Parathyroid adenoma (tissue), 2 donors: ENCODE results near the gene GGT5.

Experiments used
- H2AFZ ChIP-seq: fragments of 300-600 bp; sonication (generic); one replicate; pipeline ENCODE4 v1.7.0; 2017; ENCODE audit warnings: antibody characterized with exemption, mild to moderate bottlenecking
- H3K27ac ChIP-seq: fragments of 300-600 bp; sonication (generic); one replicate; pipeline ENCODE4 v1.7.0; 2017
- H3K27me3 ChIP-seq: fragments of 300-600 bp; sonication (generic); one replicate; pipeline ENCODE4 v1.7.0; 2017; ENCODE audit warnings: low read length; ENCODE audit not compliant: control insufficient read depth, insufficient read depth
- H3K36me3 ChIP-seq: fragments of 300-600 bp; sonication (generic); one replicate; pipeline ENCODE4 v1.7.0; 2017; ENCODE audit warnings: low read length; ENCODE audit not compliant: control insufficient read depth, insufficient read depth
- H3K4me1 ChIP-seq: fragments of 300-600 bp; sonication (generic); one replicate; pipeline ENCODE4 v1.7.0; 2017; ENCODE audit warnings: control low read depth
- H3K4me2 ChIP-seq: fragments of 300-600 bp; sonication (generic); one replicate; pipeline ENCODE4 v1.7.0; 2017; ENCODE audit warnings: low read length
- H3K4me3 ChIP-seq: fragments of 300-600 bp; sonication (generic); one replicate; pipeline ENCODE4 v1.7.0; 2017; ENCODE audit warnings: low read depth, low read length
- H3K79me2 ChIP-seq: fragments of 300-600 bp; sonication (generic); one replicate; pipeline ENCODE4 v1.7.0; 2017; ENCODE audit warnings: control low read depth
- H3K9ac ChIP-seq: fragments of 300-600 bp; sonication (generic); one replicate; pipeline ENCODE4 v1.7.0; 2017; ENCODE audit warnings: mild to moderate bottlenecking
- H3K9me3 ChIP-seq: fragments of 300-600 bp; sonication (generic); one replicate; pipeline ENCODE4 v1.7.0; 2017; ENCODE audit warnings: low read length; ENCODE audit not compliant: control insufficient read depth
- TF ChIP-seq, protein P1 (sequence below): fragments of 300-600 bp; sonication (generic); IDR thresholded peaks from one replicate; pipeline ENCODE4 v1.7.0; 2017; ENCODE audit warnings: antibody characterized with exemption, mild to moderate bottlenecking
- donor health status: primary hyperparathyroidism.

GGT5 gene

DNA sequence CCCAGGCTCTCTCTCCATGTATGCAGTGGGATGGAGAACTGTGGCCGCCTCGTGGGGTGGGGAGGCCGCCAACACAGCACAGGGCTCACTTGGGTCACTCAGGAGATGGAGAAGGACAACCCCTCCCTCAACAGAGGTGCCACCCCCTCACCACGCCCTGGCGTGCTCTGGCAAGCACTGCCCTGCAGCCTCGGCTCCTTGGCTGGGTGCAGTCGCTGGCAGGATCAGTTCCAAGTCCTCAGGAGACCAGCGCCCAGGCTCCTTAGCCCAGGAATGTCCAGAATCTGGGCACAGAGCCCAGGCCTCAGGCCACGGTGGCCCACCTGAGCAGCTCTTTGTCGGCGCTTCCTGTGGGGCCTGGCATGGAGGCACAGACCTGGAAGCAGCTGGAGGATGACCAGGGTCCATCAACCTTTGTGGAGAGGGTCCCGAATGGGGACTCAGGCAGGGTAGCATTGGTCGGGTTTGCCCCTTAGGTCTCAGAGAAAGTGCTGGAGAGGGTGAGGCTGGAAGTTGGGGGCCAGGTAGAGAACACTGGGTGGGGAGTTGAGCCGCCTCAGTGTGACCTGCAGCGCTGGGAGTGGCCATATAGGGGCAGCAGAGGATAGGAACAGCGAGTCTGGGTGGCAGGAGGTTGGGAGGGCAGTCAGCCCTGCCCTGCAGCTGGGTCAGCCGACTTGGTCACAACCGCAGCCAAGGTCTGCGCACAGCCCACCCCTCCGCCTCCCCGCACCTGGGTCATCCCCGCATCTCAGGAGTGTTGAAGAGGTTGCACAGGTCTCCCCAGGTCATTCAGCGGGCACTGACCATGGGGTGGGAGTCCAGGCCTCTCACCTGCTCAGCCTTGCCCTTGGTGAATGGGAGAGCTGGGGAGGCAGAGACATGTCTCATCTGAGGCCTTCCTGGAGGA lies 55.4 kb downstream of the GGT5 start:
- Histone ChIP-seq H3K79me2 (no peaks in the 10 kb centered on the region), H3K9me3 (no peaks in the 10 kb centered on the region), H3K9ac (no peak overlapping the region), H3K27ac (no peak overlapping the region), H3K36me3 (no peaks in the 10 kb centered on the region), H3K4me3 (no peak overlapping the region), H2AFZ (peak overlapping the region; percentile 33), H3K27me3 (no peaks in the 10 kb centered on the region), H3K4me1 (no peaks in the 10 kb centered on the region), H3K4me2 (no peak overlapping the region)
- TF ChIP-seq, protein P1, sequence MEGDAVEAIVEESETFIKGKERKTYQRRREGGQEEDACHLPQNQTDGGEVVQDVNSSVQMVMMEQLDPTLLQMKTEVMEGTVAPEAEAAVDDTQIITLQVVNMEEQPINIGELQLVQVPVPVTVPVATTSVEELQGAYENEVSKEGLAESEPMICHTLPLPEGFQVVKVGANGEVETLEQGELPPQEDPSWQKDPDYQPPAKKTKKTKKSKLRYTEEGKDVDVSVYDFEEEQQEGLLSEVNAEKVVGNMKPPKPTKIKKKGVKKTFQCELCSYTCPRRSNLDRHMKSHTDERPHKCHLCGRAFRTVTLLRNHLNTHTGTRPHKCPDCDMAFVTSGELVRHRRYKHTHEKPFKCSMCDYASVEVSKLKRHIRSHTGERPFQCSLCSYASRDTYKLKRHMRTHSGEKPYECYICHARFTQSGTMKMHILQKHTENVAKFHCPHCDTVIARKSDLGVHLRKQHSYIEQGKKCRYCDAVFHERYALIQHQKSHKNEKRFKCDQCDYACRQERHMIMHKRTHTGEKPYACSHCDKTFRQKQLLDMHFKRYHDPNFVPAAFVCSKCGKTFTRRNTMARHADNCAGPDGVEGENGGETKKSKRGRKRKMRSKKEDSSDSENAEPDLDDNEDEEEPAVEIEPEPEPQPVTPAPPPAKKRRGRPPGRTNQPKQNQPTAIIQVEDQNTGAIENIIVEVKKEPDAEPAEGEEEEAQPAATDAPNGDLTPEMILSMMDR, result peak; percentile 78

DNA sequence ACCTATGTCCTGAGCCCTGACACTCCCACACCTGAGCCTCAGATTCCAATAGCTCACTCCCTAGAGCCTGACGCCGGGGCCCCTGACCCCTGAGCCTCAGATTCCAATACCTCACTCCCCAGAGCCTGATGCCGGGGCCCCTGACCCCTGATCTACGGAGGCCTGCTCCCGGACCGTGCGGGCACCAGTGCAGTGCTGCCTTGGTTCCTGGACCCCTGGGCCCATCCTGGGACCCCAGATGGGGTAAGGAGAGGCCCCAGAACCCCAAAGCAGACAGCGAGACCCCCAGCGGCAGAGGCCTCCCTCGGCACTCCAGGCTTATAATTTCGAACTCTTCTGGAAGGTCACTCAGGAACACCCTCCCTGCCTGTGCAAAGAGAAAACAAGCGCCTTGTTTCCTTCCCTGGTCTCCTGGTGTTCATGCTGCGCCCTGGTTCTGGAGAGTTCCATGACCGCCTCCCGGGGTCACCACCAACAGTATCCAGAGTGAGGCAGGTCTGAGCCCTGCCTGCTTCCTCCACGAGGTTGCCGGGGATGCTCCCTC lies 56.1 kb downstream of the GGT5 start:
- TF ChIP-seq, protein P1, result no peak
- Histone ChIP-seq H3K36me3 (no peaks in the 10 kb centered on the region), H3K9me3 (no peaks in the 10 kb centered on the region), H3K79me2 (no peaks in the 10 kb centered on the region), H3K9ac (no peak overlapping the region), H2AFZ (no peak overlapping the region), H3K4me3 (no peak overlapping the region), H3K4me1 (no peaks in the 10 kb centered on the region), H3K27ac (no peak overlapping the region), H3K27me3 (no peaks in the 10 kb centered on the region), H3K4me2 (no peak overlapping the region)

DNA sequence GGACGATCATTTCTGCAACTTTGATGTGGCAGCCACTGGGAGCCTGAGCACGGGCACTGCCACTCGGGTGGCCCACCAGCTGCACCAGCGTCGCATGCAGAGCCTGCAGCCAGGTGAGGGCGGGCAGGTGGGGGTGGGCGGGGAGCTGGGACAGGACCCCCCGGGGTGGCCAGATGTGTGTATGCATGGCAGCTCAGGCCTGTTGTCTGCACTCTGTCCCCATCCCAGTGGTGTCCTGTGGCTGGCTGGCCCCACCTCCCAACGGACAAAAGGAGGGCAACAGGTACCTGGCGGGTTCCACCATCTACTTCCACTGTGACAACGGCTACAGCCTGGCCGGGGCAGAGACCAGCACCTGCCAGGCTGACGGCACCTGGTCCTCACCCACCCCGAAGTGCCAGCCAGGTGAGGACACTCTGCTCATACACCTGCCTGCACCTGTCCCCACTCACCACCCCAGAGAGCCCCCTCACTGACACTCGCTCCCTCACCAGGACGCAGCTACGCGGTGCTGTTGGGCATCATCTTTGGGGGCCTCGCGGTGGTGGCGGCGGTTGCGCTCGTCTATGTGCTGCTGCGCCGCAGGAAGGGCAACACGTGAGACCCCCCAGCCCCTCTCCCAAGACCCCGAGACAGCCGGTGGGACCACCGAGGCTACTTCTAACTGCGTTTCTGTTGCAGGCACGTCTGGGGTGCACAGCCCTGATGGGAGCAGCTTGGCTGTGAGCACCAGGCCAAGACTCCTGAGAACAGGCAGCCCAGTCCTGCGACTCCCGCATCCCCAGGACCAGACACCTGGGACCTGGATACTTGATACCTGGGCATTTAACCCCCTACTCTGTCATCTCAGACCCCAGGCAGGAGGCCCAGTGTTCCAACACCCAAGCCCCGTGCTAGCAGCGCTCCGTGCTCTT lies 56.9 kb downstream of the GGT5 start:
- no peaks in the 10 kb centered on the region for H3K27me3 ChIP-seq
- no peaks in the 10 kb centered on the region for H3K9me3 ChIP-seq
- no peak overlapping the region for H3K4me3 ChIP-seq
- no peak overlapping the region for H3K4me2 ChIP-seq
- no peak overlapping the region for H3K27ac ChIP-seq
- H3K4me1 ChIP-seq, result no peaks in the 10 kb centered on the region
- TF ChIP-seq, protein P1, result no peak
- H3K79me2 ChIP-seq, result no peaks in the 10 kb centered on the region
- H3K36me3 ChIP-seq, result no peaks in the 10 kb centered on the region
- no peak overlapping the region for H3K9ac ChIP-seq
- no peak overlapping the region for H2AFZ ChIP-seq

DNA sequence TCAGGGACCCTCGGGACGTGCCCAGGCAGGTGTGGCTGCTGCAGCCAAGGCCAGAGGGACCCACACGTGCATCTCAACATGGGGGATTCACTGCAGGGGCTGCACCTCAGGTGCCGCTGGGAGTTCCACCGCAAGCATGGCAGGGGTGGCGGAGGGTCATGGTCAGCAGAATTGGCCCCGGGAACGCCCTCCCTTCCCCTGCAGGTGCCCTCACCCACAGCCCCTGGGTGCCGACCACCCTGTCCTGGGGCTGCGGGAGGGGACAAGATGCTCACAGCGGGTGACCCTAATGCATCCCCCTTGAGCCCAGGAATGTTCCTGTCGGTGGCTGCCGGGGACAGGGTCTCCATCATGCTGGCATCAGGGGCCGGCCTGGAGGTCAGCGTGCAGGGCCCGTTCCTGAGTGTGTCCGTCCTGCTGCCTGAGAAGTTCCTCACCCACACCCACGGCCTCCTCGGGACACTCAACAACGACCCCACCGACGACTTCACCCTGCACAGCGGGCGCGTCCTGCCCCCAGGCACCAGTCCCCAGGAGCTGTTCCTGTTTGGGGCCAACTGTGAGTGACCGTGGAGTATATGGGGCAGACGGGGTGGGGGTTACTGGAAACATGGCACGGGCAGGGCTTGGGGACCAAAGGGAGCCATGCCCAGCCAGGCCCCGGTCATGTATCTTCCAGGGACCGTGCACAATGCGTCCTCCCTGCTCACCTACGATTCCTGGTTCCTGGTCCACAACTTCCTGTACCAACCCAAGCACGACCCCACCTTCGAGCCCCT lies 57.8 kb downstream of the GGT5 start:
- Histone ChIP-seq H3K4me1 (no peaks in the 10 kb centered on the region), H3K4me2 (no peak overlapping the region)

More for the DNA sequence above, 57.8 kb downstream of the GGT5 start:
- no peaks in the 10 kb centered on the region for H3K36me3 ChIP-seq
- TF ChIP-seq, protein P1, result no peak
- no peak overlapping the region for H3K9ac ChIP-seq
- no peak overlapping the region for H3K27ac ChIP-seq
- H3K4me3 ChIP-seq, result no peak overlapping the region
- H3K27me3 ChIP-seq, result no peaks in the 10 kb centered on the region
- no peak overlapping the region for H2AFZ ChIP-seq
- H3K79me2 ChIP-seq, result no peaks in the 10 kb centered on the region
- no peaks in the 10 kb centered on the region for H3K9me3 ChIP-seq
